LHCN-M2 (cell line): ENCODE data around the gene RFX1. TPM values are rescaled to one million over a fixed set of nuclear protein-coding genes. Genes with fewer than 3 reads are reported as not detected.

ENCODE experiments used
- total RNA-seq: library from RNA; depleted of rRNA; stranded (reverse); fragments of >200 nt; gene quantifications from 2 replicates; pipeline ENCODE4 v1.2.3, GENCODE V29; 2014; rRNA removed

The RFX1 gene
- total RNA-seq, 1 experiment from 2014 or later: 2.2 TPM

Other genes with a start within 250 kb of the RFX1 start
- 38.7 and 50.3 TPM in 2 replicates for gene MRI1, start 241.8 kb downstream of the RFX1 start, total RNA-seq
- gene C19orf53, start 231.9 kb downstream of the RFX1 start, total RNA-seq: 172 and 183 TPM in 2 replicates
- gene ZSWIM4, start 210.9 kb downstream of the RFX1 start, total RNA-seq: 1.8 and 2.7 TPM in 2 replicates
- gene NANOS3, start 129.2 kb downstream of the RFX1 start, total RNA-seq: not detected in 2 replicates
- gene BRME1, start 100.2 kb downstream of the RFX1 start, total RNA-seq: 1.1 and 1.7 TPM in 2 replicates
- 19.2 and 21.0 TPM in 2 replicates for gene CC2D1A, start 100.1 kb downstream of the RFX1 start, total RNA-seq
- 2.1 and 5.2 TPM in 2 replicates for gene PODNL1, start 67.9 kb downstream of the RFX1 start, total RNA-seq
- 28.8 and 30.2 TPM in 2 replicates for gene DCAF15, start 53.8 kb downstream of the RFX1 start, total RNA-seq
- gene RLN3, start 21.8 kb upstream of the RFX1 start, total RNA-seq: not detected in 2 replicates
- 0.29 and 0.32 TPM in 2 replicates for gene IL27RA, start 25.4 kb upstream of the RFX1 start, total RNA-seq
- 0.11 and 0.38 TPM in 2 replicates for gene PALM3, start 55.8 kb upstream of the RFX1 start, total RNA-seq
- 0.19 and 0.34 TPM in 2 replicates for gene MISP3, start 66.5 kb upstream of the RFX1 start, total RNA-seq
- gene C19orf67, start 79.5 kb upstream of the RFX1 start, total RNA-seq: not detected in 2 replicates
- gene SAMD1, start 84.4 kb upstream of the RFX1 start, total RNA-seq: 59.3 and 64.5 TPM in 2 replicates
- gene PRKACA, start 111.4 kb upstream of the RFX1 start, total RNA-seq: 64.7 and 76.2 TPM in 2 replicates
- 107 and 111 TPM in 2 replicates for gene ASF1B, start 130.3 kb upstream of the RFX1 start, total RNA-seq
- gene ADGRL1, start 199.8 kb upstream of the RFX1 start, total RNA-seq: 0.45 and 1.6 TPM in 2 replicates